Measurements from ENCODE around the gene AHI1.

DNA sequence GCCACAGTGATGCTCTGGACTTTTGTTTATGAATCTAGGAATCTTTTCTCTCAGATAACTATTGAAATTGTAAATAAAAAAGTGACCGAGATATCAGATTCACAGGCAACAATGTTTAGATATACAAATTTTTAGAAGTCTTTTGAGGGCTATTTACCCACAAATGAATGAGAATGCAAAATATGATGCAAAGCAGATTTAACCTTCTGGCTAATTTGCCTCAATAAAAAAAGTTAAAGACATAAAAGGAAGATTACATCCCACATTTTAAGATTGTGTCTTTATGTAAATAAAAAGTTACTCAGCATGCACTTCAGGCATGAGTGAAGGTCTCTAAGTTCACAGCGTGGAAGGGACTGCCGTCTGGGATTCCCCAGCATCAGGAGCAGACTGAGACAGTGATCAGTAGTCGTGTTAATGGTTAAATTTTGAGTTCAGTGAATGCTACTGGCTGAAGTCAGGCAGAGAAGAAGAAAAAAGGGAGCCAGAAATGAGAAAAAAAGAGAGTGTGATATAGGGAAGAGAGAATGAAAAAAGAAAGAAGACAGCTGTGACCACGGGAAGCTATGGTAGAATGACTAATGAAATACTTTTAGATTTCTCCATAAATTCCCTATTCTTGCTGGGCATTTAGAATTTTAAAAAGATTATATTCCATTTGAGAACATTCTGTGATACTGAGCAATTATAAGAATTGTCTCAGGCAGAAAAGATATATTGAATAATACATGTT, 222.8 kb downstream of the AHI1 start:
- TF ChIP-seq CTCF (IDR thresholded peaks at IDR 0.05) (no peak), REST (IDR thresholded peaks at IDR 0.05; ENCODE audit: low read depth, low read length) (no peak), SIN3A (IDR thresholded peaks at IDR 0.05; ENCODE audit: borderline replicate concordance, low read depth, low read length) (no peak), JUND (IDR thresholded peaks at IDR 0.05) (no peak), POLR2AphosphoS5 (IDR thresholded peaks at IDR 0.05; ENCODE audit: low read depth, low read length) (no peak), RAD21 (IDR thresholded peaks at IDR 0.05; ENCODE audit: low read length) (no peak)
